Stimulated activated CD8-positive, alpha-beta memory T cell treated with anti-CD3 and anti-CD28 coated beads, Interleukin-15, amount 100 ng/mL, for 4 hours (primary cell): ENCODE data around the gene KRTAP4-1.
"Not testable (repeated sequence)": the region's sequence is repeated elsewhere in the genome, so short reads cannot be mapped to it uniquely, and the experiment has no call there.

Experiments used
- DNase-seq, 2 donors: peaks; one replicate each; pipeline ENCODE4 v3.0.0-alpha.2; 2020; ENCODE audit warnings: low read depth in 2 of 2

Gene KRTAP4-1

DNA sequence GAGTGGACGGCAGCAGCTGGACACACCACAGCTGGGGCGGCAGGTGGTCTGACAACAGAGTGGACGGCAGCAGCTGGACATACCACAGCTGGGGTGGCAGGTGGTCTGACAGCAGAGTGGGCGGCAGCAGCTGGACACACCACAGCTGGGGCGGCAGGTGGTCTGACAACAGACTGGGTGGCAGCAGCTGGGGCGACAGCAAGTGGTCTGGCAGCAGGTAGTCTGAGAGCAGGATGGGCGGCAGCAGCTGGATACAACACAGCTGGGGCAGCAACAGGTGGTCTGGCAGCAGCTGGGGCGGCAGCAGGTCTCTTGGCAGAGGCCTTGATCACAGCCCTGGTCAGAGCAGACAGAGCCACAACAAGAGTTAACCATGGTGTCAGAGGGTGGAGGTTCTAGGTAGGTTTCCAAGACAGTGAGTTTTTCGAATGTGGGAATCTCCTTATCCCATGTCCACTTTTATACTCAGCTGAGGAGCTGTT lies at the start of gene KRTAP4-1:
KRTAP4-1 (minus strand) TSS at position 432 of the 482 bp plus-strand sequence; CDS start at position 375, 57 bp downstream.
- no peak for DNase-seq

DNA sequence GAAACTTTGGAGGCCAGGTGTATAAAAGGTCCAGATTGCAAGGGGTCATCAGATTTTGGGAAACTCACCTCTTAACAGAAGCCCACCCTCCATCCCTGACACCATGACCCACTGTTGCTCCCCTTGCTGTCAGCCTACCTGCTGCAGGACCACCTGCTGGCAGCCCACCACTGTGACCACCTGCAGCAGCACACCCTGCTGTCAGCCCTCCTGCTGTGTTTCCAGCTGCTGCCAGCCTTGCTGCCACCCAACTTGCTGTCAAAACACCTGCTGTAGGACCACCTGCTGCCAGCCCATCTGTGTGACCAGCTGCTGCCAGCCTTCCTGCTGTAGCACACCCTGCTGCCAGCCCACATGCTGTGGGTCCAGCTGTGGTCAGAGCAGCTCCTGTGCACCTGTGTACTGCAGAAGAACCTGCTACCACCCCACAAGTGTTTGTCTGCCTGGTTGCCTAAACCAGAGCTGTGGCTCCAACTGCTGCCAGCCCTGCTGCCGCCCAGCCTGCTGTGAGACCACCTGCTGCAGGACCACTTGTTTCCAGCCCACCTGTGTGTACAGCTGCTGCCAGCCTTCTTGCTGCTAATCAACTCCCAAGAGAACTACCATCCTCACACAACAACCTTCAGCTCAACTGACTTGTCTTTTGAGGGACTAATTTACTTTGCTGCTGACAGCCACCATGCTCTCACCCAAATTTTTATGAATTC lies 47.8 kb upstream of the KRTAP4-1 start, which contains the start of gene KRTAP9-3:
KRTAP9-3 (plus strand) TSS at position 51 of the 707 bp plus-strand sequence; CDS start at position 104, 53 bp downstream.
- DNase-seq = not testable (repeated sequence)

DNA sequence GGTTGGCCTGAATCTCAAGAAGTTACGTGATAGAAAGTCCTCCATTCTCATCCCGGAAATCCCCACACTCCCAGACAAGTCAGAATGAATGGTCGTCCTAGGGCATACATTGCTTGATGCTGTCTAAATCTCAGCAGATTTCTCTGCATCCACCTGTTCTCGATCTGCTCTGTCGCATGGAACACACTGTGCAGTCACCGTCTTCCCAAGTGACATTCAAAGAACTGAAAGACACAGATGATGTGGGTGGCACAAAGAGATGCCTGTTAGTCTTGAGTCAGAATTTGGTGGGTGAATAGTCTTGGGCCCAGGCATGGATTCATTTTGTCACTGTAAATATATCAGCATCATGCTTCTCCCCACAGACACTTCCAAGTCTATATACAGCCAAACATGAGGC lies 47.0 kb upstream of the KRTAP4-1 start:
- DNase-seq = no peak

DNA sequence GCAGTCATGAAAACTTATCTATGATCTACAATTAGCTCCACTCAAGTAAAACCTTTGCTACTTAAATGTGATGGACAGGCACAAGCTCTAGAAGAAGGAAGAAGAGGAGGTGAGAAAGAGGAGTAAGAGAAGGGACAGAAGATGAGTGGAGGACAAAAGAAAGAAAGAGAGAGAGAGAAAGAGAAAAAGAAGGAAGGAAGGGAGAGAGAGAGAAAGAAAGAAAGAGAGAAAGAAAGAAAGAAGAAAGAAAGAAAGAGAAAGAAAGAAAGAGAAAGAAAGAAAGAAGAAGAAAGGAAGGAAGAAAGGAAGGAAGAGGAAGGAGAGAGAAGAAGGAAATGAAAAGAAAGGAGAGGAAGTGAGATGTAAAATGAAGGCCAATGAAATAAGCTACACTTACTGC lies 45.4 kb upstream of the KRTAP4-1 start:
- no peak for DNase-seq

DNA sequence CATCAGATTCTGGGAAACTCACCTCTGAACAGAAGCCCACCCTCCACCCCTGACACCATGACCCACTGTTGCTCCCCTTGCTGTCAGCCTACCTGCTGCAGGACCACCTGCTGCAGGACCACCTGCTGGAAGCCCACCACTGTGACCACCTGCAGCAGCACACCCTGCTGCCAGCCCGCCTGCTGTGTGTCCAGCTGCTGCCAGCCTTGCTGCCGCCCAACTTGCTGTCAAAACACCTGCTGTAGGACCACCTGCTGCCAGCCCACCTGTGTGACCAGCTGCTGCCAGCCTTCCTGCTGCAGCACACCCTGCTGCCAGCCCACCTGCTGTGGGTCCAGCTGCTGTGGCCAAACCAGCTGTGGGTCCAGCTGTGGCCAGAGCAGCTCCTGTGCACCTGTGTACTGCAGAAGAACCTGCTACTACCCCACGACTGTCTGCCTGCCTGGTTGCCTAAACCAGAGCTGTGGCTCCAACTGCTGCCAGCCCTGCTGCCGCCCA lies 41.9 kb upstream of the KRTAP4-1 start, which contains the start of gene KRTAP9-2:
KRTAP9-2 (plus strand) TSS at position 51 of the 498 bp plus-strand sequence; CDS start at position 58, 7 bp downstream.
- DNase-seq = not testable (repeated sequence)

DNA sequence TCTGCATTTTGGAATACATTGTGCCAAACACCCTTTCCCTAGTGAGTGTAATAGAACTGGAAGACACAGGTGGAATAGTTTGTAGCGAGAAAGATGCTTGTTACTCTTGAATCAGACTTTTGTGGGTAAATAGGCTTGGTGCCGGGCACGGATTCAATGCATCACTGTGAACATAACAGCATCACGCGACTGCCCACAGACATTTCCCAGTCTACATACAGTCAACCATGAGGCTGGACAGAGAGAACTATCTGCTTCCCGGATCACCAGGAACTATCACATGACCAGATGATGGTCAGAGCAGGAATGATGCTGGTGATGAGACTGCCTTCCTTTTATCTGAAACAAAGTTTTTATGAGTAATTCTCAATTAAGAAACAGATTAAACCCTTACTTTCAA lies 41.3 kb upstream of the KRTAP4-1 start:
- no peak for DNase-seq

DNA sequence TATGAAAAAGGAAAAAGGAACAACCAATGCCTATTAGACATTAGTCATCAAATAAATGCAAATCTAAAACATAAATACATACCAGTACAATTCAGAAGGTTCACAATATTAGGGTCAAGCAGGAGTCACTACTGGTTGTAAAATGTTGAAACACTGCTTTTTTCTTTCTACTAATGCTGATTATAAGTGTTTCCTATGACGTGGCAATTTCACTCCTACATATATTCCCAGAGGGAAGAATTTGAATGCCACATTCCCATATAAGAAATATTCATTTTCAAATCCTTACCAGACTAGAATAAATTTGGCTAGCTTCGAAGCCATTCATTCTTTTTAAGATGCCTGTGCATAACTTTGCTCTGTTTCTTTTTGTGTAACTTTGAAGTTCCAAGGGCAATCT lies 39.1 kb upstream of the KRTAP4-1 start:
- DNase-seq = no peak

DNA sequence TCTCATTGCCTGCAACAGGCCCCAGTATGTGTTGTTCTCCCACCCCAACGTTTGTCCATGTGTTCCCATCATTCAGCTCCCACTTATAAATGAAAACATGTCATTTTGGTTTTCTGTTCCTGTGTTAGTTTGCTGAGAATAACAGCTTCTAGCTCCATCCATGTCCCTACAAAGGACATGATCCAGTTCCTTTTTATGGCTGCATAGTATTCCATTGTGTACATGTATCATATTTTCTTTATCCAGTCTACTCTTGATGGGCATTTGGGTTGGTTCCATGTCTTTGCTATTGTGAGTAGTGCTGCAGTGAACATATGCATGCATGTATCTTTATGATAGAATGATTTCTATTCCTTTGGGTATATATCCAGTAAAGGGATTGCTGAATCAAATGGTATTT lies 31.0 kb upstream of the KRTAP4-1 start:
- DNase-seq = no peak

DNA sequence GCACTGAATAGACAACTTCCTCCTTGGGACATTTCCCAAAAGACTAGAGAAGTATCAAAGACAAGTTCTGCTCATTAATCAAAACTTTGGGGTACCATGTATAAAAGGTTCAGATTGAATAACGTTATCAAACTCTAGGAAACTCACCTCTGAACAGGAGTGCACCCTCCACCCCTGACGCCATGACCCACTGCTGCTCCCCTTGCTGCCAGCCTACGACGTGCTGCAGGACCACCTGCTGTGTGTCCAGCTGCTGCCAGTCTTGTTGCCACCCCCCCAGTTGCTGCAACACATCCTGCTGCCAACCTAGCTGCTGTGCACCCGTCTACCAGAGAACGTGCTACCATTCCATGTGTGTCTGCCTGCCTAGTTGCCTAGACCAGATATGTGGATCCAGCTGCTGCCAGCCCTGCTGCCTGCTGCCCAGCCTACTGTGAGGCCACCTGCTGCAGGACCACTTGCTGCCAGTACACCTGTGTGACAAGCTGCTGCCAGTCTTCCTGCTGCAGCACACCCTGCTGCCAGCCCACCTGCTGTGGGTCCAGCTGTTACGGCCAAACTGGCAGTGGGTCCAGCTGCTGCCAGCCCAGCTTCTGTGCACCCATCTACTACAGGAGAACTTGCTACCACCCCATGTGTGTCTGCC lies 27.9 kb upstream of the KRTAP4-1 start:
- DNase-seq = no peak

DNA sequence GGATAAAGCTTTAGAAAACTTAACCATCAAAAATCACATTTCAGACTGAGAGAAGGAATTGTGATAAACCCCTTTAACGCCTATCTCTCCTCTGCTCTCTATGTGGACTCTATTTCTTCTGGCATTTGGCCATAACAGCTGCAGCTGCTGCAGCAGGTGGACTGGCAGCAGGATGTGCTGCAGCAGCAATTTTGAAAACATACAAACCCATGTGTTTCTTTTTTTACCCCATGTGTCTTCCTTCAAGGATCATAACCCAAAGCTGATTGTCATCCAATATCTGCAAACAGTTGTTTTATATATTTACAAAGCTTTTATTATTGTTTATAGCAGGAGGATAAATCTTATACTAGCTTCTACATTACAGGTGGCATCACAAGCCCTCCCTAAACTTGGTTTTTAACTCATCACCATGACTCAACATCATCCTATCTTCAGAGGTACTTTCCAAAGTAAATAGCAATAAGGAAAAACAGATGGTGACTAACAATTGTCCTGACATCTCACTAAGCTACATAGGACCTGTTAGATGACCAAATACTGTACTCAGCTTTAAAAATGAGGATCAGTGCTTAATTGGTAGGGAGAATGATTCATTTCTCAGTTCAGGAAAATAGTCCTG lies 27.2 kb upstream of the KRTAP4-1 start:
- no peak for DNase-seq

DNA sequence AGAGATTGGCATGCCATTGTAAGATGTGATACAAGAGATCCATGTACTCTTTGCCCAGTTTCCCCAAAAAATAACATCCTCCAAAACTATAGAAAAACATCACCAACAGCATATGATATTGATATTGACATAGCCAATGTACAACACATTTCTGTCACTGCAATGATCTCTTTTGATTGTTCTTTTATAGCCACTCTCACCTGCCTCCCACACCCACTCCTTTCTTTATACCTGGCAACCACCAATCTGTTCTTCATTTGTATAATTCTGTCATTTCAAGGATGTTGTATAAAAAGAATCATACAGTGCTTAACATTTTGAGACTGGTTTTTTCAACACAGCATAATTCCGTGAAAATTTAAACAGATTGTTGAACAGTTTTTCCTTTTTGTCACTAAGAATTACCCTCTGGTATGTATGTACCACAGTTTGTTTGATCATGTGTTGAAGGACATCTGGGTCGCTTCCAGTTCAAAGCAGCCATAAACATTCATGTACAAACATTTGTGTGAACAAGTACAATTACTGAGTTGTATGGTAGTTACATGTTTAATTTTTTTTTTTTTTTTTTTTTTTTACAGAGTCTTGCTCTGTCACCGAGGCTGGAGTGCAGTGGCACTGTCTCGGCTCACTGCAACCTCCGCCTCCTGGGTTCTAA lies 14.8 kb upstream of the KRTAP4-1 start:
- DNase-seq = no peak

DNA sequence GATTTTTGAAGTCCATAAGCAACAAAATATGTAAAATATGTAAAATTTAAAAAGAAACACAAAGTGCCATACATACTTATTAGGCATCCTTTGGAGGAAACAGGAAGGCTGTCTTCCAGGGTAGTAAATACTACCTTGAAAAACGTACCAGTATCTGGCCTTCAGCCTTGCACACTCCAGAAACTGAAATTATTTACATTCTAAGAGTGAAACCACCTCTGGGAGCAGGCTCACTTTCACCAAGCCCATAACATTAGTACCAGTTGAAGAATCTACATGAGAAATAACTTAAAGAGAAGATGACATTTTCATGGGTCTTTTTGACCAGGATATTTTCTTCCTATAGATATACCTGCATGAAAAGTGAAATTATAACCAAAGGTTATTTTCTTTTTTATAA lies 11.4 kb upstream of the KRTAP4-1 start:
- no peak for DNase-seq

DNA sequence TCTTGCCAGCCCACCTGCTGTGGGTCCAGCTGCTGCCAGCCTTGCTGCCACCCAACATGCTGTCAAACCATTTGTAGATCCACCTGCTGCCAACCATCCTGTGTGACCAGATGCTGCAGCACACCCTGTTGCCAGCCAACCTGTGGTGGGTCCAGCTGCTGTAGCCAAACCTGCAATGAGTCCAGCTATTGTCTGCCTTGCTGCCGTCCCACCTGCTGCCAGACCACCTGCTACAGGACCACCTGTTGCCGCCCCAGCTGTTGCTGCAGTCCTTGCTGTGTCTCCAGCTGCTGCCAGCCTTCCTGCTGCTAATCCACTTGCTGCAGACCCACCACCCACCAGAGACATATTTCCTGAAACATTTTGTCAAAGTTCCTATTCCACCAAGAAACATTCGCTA lies 5.6 kb upstream of the KRTAP4-1 start:
- DNase-seq = no peak

DNA sequence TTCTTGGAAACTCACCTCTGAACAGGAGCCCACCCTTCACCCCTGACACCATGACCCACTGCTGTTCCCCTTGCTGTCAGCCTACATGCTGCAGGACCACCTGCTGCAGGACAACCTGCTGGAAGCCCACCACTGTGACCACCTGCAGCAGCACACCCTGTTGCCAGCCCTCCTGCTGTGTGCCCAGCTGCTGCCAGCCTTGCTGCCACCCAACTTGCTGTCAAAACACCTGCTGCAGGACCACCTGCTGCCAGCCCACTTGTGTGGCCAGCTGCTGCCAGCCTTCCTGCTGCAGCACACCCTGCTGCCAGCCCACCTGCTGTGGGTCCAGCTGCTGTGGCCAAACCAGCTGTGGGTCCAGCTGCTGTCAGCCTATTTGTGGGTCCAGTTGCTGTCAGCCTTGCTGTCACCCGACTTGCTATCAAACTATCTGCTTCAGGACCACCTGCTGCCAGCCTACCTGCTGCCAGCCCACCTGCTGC lies 5.2 kb upstream of the KRTAP4-1 start, which contains the start of gene KRTAP9-1:
KRTAP9-1 (plus strand) TSS at position 51 of the 482 bp plus-strand sequence; CDS start at position 51, 0 bp downstream.
- DNase-seq = not testable (repeated sequence)

DNA sequence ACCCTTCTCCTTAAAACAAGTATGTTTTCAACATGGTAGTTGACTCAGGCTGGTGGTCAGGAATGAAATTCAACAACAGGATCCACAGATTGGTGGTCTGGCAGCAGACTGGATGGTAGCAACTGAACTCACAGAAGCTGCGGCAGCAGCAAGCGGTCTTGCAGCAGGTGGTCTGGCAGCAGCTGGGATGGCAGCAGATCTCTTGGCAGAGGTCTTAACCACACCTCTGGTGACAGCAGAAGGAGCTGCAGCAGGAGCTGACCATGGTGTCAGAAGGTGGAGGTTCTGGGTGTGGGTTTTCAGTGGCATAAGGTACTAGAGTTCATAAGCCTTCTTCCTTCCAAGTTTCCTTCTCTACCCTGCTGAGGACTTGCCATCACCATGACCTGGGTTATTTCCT lies 2.2 kb upstream of the KRTAP4-1 start:
- DNase-seq = no peak

DNA sequence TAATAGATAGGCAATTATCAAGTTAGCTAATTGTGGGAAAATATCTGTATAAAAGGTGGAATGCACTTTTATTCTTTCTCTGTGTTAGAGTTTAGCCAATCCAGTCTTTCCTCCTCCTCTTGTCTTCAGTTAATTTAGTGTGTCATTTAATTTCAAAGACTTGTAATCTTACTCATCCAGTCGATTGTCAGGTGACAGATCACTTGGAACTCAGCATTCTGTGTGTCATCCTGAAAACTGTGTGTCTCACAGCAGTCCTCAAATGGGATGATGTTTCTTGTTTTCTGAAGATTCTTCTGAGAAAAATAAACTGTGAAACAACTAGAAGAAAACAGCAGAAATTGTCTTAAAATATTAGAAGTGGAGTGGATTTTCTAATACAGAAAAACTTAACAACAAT lies 290 bp upstream of the KRTAP4-1 start:
- no peak for DNase-seq

DNA sequence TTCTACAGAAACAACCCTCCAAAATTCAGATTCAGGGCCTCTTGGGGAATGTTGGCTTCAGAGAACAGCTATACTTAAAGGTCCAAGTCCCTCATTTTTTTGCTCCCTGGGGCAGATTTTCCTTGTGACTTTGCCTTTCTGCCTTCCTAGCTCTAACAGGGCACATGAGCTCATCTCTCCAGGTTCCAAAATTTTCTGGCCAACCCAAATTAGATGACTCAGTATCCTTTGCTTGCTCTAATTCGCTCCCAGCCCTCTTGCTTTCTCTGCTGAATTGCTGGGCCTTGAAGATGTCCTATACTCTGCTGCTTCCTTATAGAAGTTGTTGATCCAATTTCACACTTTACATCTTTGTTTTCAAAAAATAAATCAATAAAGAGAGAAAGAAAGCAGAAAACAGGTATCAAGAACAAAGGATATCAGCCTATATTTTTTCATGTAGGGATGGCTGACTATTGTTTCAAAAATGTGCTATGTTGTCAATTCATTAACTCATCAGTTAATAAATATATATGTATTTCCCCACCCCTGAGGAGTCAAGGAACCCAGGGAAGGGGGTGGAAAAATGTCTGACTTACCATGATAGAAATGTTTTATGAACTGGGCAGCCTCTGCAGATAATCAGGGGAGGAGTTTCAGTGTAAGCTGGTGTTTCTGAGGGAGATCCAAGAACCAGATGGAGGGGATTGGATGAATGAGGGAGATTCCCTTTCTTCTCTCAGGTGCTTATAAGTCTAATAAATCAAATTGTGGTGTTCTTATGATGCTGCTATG lies 5.7 kb downstream of the KRTAP4-1 start:
- no peak for DNase-seq

DNA sequence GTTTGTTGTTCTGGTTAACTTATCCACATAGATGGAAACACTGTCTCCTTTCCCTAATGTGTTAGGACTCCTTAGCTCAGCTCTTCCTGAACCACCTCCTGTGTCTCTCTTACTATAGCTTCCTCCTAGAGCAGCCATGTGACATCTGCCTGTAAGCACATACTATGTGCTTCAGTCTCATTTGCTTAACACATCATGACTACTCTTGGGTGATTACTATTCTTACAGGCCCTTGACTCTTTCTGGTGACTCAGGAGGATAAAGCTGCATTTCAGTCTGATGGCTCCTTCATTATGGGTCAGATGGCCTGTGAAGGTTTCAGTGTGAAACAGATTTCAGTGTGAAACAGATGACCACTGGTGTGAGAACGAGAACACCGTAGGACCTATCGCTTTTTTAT lies 6.4 kb downstream of the KRTAP4-1 start:
- DNase-seq = no peak

DNA sequence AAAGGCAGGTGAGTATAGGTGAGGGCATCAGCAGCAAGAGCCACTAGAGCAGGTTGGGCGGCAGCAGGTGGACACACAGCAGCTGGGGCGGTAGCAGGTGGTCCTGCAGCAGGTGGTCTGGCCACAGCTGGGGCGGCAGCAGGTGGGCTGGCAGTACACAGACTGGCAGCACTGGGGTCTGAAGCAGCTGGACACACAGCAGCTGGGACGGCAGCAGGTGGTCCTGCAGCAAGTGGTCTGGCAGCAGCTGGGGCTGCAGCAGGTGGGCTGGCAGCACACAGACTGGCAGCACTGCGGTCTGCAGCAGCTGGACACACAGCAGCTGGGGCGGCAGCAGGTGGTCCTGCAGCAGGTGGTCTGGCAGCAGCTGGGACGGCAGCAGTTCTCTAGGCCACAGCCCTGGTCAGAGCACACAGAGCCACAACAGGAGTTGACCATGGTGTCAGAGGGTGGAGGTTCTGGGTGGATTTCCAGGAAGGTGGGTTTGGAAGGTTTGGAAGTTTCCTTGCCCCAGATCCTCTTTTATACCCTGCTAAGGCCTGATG lies 6.9 kb downstream of the KRTAP4-1 start, which contains the start of gene KRTAP4-2:
KRTAP4-2 (minus strand) TSS at position 495 of the 545 bp plus-strand sequence; CDS start at position 438, 57 bp downstream.
- no peak for DNase-seq

DNA sequence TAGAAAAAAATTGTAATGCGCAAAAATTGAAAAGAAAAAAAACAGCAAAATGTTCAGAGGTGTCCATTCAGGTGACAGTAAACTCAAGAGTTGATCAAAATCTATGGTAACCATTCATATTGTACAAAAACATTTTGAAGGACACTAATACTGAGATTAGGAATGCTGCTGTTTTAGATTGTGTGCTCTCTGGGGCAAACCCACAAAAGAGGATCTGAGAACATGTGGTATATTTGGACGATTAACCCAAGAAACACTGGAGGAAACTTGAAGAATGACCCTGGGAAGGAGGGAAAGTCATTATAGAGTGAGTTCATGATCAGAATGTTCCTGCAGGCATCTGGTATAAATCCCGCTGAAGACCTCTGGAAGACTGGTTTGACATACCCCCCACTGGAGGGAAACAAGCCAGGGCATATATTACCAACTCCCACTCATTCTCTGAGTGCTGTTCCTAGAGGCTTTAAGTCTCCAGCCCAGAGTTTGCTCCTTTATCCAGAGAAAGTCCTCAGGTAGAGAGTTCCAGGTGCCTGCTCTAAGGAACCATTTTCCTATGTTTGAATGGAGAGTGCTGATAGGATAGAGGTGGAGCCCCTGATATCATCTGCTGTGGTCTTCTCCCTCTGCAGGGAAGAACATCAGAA lies 7.8 kb downstream of the KRTAP4-1 start:
- no peak for DNase-seq
